SK-N-SH treated with all-trans-retinoic acid at 6 μM for 48 hours (cell line): Measurements from ENCODE around the gene TEX13B.

Experiments
- ATAC-seq: fragments of 200-7000 bp; cut with Tn5 transposase; 3 replicates; pipeline ENCODE4 v1.9.1; 2020; ENCODE audit warnings: mild to moderate bottlenecking, moderate library complexity
- ARNTL ChIP-seq: fragments of 450-650 bp; formaldehyde crosslinking; IDR thresholded peaks from 2 replicates; pipeline ENCODE4 v1.5.0; 2020; ENCODE audit warnings: low read depth, mild to moderate bottlenecking, moderate library complexity, borderline replicate concordance
- BACH2 ChIP-seq: fragments of 250-450 bp; sonication (Bioruptor Pico); IDR thresholded peaks from 2 replicates; pipeline ENCODE4 v1.9.0; 2021; ENCODE audit warnings: mild to moderate bottlenecking, borderline replicate concordance
- CSDC2 ChIP-seq: fragments of 250-450 bp; sonication (Bioruptor Pico); IDR thresholded peaks from 2 replicates; pipeline ENCODE4 v1.5.0; 2020; ENCODE audit warnings: mild to moderate bottlenecking, moderate library complexity
- ESRRG ChIP-seq: fragments of 250-450 bp; sonication (Bioruptor Pico); IDR thresholded peaks from 2 replicates; pipeline ENCODE4 v1.6.1; 2021; ENCODE audit warnings: mild to moderate bottlenecking
- GLIS3 ChIP-seq: fragments of 250-450 bp; sonication (Bioruptor Pico); IDR thresholded peaks from 2 replicates; pipeline ENCODE4 v1.5.0; 2020; ENCODE audit warnings: mild to moderate bottlenecking, moderate library complexity
- ISL1 ChIP-seq: fragments of 250-450 bp; sonication (Bioruptor Pico); IDR thresholded peaks from 2 replicates; pipeline ENCODE4 v2.1.2; 2022; ENCODE audit warnings: mild to moderate bottlenecking, moderate library complexity
- PPARA ChIP-seq: fragments of 250-450 bp; sonication (Bioruptor Pico); IDR thresholded peaks from 2 replicates; pipeline ENCODE4 v1.5.0; 2020; ENCODE audit warnings: mild to moderate bottlenecking, borderline replicate concordance
- RARB ChIP-seq: fragments of 250-450 bp; sonication (Bioruptor Pico); IDR thresholded peaks from 2 replicates; pipeline ENCODE4 v1.8.0; 2021; ENCODE audit warnings: mild to moderate bottlenecking, moderate library complexity
- SNAI2 ChIP-seq: fragments of 250-450 bp; sonication (Bioruptor Pico); IDR thresholded peaks from 2 replicates; pipeline ENCODE4 v1.5.0; 2020; ENCODE audit warnings: mild to moderate bottlenecking, moderate library complexity
- TCF4 ChIP-seq: fragments of 250-450 bp; sonication (Bioruptor Pico); IDR thresholded peaks from 2 replicates; pipeline ENCODE4 v1.8.0; 2021; ENCODE audit warnings: mild to moderate bottlenecking, moderate library complexity, borderline replicate concordance
- ZC3H10 ChIP-seq: fragments of 250-450 bp; sonication (Bioruptor Pico); IDR thresholded peaks from 2 replicates; pipeline ENCODE4 v1.5.1; 2021; ENCODE audit warnings: mild to moderate bottlenecking, moderate library complexity
- ZFP3 ChIP-seq: fragments of 250-450 bp; sonication (Bioruptor Pico); IDR thresholded peaks from 2 replicates; pipeline ENCODE4 v1.5.0; 2020; ENCODE audit warnings: mild to moderate bottlenecking, moderate library complexity
- ZFP30 ChIP-seq: fragments of 450-650 bp; formaldehyde crosslinking; IDR thresholded peaks from 2 replicates; pipeline ENCODE4 v1.5.0; 2022; ENCODE audit warnings: mild to moderate bottlenecking, moderate library complexity
- ZNF565 ChIP-seq: fragments of 450-650 bp; formaldehyde crosslinking; conservative IDR thresholded peaks from 2 replicates; pipeline ENCODE4 v1.5.0; 2020; ENCODE audit warnings: low read depth, mild to moderate bottlenecking, moderate library complexity
- ZNF70 ChIP-seq: fragments of 450-650 bp; formaldehyde crosslinking; IDR thresholded peaks from 2 replicates; pipeline ENCODE4 v1.5.0; 2020; ENCODE audit warnings: mild to moderate bottlenecking, moderate library complexity
- ZNF8 ChIP-seq: fragments of 450-650 bp; formaldehyde crosslinking; IDR thresholded peaks from 2 replicates; pipeline ENCODE4 v1.5.0; 2020; ENCODE audit warnings: mild to moderate bottlenecking, moderate library complexity
- TF ChIP-seq, protein P1 (sequence below): fragments of 250-450 bp; sonication (Bioruptor Pico); IDR thresholded peaks from 2 replicates; pipeline ENCODE4 v1.8.0; 2021; ENCODE audit warnings: low read depth, mild to moderate bottlenecking, moderate library complexity, borderline replicate concordance
- TF ChIP-seq, protein P2 (sequence below): fragments of 250-450 bp; sonication (Bioruptor Pico); IDR thresholded peaks from 2 replicates; pipeline ENCODE4 v1.5.1; 2020; ENCODE audit warnings: low read depth, mild to moderate bottlenecking, moderate library complexity
- TF ChIP-seq, protein P3 (sequence below): fragments of 250-450 bp; sonication (Bioruptor Pico); IDR thresholded peaks from 2 replicates; pipeline ENCODE4 v1.8.0; 2020; ENCODE audit warnings: mild to moderate bottlenecking, moderate library complexity, borderline replicate concordance
- TF ChIP-seq, protein P4 (sequence below): fragments of 250-450 bp; sonication (Bioruptor Pico); IDR thresholded peaks from 2 replicates; pipeline ENCODE4 v1.5.1; 2021; ENCODE audit warnings: mild to moderate bottlenecking, moderate library complexity
- TF ChIP-seq, protein P5 (sequence below): fragments of 250-450 bp; sonication (Bioruptor Pico); IDR thresholded peaks from 2 replicates; pipeline ENCODE4 v1.5.0; 2020; ENCODE audit warnings: mild to moderate bottlenecking, moderate library complexity

The TEX13B gene

DNA sequence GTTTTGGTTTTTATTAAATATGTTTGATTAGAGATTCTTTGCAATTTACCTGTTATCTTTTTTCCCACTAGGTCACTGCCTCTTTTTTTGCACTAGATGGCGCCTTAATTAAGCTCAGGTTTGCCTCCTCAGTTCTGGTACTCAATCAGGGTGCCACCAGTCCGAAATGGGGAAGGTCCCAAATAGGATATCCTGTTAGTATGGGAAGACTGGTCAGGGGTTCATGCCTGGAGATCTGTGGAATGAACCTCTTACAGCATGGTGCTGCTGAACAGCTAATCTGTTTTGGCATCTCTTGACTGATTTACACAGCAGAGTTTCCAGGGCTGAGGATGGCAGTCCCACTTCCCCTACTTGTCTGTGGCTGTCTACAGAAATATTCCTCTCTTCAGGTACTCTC lies 38.5 kb upstream of the TEX13B start:
- TF ChIP-seq ZC3H10 (no peak), ESRRG (CRISPR knock-in tag) (no peak), PPARA (no peak), ZNF8 (CRISPR knock-in tag) (no peak), CSDC2 (no peak), ZNF70 (CRISPR knock-in tag) (no peak), GLIS3 (no peak), ZFP3 (no peak), ZNF565 (no peak)
- TF ChIP-seq, protein P1, sequence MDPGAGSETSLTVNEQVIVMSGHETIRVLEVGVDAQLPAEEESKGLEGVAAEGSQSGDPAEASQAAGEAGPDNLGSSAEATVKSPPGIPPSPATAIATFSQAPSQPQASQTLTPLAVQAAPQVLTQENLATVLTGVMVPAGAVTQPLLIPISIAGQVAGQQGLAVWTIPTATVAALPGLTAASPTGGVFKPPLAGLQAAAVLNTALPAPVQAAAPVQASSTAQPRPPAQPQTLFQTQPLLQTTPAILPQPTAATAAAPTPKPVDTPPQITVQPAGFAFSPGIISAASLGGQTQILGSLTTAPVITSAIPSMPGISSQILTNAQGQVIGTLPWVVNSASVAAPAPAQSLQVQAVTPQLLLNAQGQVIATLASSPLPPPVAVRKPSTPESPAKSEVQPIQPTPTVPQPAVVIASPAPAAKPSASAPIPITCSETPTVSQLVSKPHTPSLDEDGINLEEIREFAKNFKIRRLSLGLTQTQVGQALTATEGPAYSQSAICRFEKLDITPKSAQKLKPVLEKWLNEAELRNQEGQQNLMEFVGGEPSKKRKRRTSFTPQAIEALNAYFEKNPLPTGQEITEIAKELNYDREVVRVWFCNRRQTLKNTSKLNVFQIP (CRISPR knock-in tag): no peak
- 0 out of 3 replicates have a peak, but pooled peaks have one; percentile 32 for ATAC-seq

DNA sequence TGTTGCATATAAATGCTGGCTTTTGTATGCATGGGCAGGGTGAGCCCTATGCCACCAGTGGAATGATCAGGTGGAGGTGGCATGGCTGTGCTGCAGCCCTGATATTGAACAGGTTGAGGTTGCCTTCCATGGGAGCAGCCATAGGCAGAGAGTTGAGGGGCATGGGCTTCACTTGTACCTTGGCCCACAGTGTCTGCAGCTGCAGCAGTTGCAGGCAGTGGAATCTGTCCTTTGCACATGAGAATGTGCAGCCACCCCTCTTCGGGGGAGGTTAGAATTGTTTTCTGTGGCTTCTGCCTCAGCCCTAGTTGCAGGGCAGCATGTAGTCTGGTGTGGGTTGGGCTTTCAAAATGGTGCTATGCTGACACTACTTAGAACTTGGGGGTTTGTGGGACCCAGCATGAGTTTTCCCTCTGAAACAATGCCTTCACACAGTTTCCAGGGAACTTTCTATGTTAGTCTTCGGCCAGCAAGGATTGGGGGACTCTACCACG lies 37.3 kb upstream of the TEX13B start:
- no peak for TF ChIP-seq ZFP3
- TF ChIP-seq, protein P2, sequence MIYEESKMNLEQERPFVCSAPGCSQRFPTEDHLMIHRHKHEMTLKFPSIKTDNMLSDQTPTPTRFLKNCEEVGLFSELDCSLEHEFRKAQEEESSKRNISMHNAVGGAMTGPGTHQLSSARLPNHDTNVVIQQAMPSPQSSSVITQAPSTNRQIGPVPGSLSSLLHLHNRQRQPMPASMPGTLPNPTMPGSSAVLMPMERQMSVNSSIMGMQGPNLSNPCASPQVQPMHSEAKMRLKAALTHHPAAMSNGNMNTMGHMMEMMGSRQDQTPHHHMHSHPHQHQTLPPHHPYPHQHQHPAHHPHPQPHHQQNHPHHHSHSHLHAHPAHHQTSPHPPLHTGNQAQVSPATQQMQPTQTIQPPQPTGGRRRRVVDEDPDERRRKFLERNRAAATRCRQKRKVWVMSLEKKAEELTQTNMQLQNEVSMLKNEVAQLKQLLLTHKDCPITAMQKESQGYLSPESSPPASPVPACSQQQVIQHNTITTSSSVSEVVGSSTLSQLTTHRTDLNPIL (CRISPR knock-in tag): no peak
- no peak for TF ChIP-seq BACH2 (CRISPR knock-in tag)
- no peak for TF ChIP-seq ARNTL (CRISPR knock-in tag)
- TF ChIP-seq ISL1 (CRISPR knock-in tag): no peak
- TF ChIP-seq PPARA: no peak
- TF ChIP-seq, protein P3, sequence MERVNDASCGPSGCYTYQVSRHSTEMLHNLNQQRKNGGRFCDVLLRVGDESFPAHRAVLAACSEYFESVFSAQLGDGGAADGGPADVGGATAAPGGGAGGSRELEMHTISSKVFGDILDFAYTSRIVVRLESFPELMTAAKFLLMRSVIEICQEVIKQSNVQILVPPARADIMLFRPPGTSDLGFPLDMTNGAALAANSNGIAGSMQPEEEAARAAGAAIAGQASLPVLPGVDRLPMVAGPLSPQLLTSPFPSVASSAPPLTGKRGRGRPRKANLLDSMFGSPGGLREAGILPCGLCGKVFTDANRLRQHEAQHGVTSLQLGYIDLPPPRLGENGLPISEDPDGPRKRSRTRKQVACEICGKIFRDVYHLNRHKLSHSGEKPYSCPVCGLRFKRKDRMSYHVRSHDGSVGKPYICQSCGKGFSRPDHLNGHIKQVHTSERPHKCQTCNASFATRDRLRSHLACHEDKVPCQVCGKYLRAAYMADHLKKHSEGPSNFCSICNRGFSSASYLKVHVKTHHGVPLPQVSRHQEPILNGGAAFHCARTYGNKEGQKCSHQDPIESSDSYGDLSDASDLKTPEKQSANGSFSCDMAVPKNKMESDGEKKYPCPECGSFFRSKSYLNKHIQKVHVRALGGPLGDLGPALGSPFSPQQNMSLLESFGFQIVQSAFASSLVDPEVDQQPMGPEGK (CRISPR knock-in tag): no peak
- TF ChIP-seq, protein P1 (CRISPR knock-in tag): no peak
- no peak for TF ChIP-seq ZNF70 (CRISPR knock-in tag)
- no peak for ATAC-seq

DNA sequence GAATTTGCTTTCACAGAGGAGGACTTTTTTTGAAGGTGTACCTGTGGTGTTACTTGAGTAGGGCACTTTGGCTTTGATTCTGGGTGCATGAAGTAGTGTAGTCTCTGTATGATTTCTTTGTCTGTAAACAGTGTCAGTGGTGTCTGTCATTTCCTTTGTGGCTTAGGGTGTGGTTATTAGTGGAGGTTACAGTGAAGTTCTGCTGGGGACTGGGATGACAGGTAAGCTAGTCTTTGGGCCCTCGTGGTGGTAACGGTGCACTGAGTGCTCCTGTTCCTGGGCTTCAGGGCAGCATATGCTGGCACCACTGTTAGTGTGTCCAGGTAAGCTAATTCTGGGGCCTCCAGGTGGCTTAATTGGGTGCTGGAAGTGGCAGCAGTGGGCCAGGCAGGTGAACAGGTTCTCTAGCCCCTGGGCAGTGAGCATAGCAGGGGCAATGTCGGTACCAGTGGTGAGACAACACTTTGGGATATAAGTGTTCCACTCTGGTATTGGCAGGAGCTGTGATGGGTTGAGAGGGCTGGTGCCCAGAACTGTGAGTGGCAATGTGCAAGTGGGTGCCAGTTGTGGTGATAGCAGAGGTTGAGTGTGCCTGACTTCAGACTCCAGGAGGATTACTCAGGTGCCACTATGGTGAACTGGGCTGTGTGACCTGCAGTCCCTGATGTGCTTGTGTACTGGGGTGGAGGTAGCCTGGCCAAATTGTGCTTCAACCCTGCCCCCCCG lies 36.6 kb upstream of the TEX13B start:
- ATAC-seq: no peak
- no peak for TF ChIP-seq ZFP30
- no peak for TF ChIP-seq TCF4 (CRISPR knock-in tag)
- TF ChIP-seq RARB: no peak
- TF ChIP-seq ZFP3: no peak
- TF ChIP-seq SNAI2 (CRISPR knock-in tag): no peak
- TF ChIP-seq BACH2 (CRISPR knock-in tag): no peak
- TF ChIP-seq, protein P3 (CRISPR knock-in tag): no peak
- TF ChIP-seq PPARA: no peak
- TF ChIP-seq ZC3H10: no peak
- TF ChIP-seq CSDC2: no peak
- no peak for TF ChIP-seq ISL1 (CRISPR knock-in tag)
- TF ChIP-seq, protein P4, sequence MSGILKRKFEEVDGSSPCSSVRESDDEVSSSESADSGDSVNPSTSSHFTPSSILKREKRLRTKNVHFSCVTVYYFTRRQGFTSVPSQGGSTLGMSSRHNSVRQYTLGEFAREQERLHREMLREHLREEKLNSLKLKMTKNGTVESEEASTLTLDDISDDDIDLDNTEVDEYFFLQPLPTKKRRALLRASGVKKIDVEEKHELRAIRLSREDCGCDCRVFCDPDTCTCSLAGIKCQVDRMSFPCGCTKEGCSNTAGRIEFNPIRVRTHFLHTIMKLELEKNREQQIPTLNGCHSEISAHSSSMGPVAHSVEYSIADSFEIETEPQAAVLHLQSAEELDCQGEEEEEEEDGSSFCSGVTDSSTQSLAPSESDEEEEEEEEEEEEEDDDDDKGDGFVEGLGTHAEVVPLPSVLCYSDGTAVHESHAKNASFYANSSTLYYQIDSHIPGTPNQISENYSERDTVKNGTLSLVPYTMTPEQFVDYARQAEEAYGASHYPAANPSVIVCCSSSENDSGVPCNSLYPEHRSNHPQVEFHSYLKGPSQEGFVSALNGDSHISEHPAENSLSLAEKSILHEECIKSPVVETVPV (CRISPR knock-in tag): no peak
- TF ChIP-seq ARNTL (CRISPR knock-in tag): no peak
- TF ChIP-seq ESRRG (CRISPR knock-in tag): no peak
- TF ChIP-seq, protein P1 (CRISPR knock-in tag): no peak
- TF ChIP-seq ZNF70 (CRISPR knock-in tag): no peak
- no peak for TF ChIP-seq ZNF565
- TF ChIP-seq, protein P5, sequence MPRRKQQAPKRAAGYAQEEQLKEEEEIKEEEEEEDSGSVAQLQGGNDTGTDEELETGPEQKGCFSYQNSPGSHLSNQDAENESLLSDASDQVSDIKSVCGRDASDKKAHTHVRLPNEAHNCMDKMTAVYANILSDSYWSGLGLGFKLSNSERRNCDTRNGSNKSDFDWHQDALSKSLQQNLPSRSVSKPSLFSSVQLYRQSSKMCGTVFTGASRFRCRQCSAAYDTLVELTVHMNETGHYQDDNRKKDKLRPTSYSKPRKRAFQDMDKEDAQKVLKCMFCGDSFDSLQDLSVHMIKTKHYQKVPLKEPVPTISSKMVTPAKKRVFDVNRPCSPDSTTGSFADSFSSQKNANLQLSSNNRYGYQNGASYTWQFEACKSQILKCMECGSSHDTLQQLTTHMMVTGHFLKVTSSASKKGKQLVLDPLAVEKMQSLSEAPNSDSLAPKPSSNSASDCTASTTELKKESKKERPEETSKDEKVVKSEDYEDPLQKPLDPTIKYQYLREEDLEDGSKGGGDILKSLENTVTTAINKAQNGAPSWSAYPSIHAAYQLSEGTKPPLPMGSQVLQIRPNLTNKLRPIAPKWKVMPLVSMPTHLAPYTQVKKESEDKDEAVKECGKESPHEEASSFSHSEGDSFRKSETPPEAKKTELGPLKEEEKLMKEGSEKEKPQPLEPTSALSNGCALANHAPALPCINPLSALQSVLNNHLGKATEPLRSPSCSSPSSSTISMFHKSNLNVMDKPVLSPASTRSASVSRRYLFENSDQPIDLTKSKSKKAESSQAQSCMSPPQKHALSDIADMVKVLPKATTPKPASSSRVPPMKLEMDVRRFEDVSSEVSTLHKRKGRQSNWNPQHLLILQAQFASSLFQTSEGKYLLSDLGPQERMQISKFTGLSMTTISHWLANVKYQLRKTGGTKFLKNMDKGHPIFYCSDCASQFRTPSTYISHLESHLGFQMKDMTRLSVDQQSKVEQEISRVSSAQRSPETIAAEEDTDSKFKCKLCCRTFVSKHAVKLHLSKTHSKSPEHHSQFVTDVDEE: no peak
- TF ChIP-seq ZNF8 (CRISPR knock-in tag): no peak
